GM18517 (cell line): ENCODE measurements around the gene LIMS3.
"Not testable (repeated sequence)": the region's sequence is repeated elsewhere in the genome, so short reads cannot be mapped to it uniquely, and the experiment has no call there.

Experiments used
- ATAC-seq: cut with Tn5 transposase; IDR thresholded peaks from one replicate; pipeline ENCODE4 v1.9.1; 2021; ENCODE audit warnings: mild to moderate bottlenecking, moderate library complexity; ENCODE audit not compliant: unreplicated experiment

LIMS3 gene, protein sequence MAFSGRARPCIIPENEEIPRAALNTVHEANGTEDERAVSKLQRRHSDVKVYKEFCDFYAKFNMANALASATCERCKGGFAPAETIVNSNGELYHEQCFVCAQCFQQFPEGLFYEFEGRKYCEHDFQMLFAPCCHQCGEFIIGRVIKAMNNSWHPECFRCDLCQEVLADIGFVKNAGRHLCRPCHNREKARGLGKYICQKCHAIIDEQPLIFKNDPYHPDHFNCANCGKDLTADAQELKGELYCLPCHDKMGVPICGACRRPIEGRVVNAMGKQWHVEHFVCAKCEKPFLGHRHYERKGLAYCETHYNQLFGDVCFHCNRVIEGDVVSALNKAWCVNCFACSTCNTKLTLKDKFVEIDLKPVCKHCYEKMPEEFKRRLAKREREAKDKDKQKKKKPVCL

GRCh38 chr2:109898462-109899336, at the start of gene LIMS3:
TSS of gene LIMS3 (plus strand) at chr2:109898688. CDS start at chr2:109898729, 41 bp downstream.
- ATAC-seq, result not testable (repeated sequence)

DNA sequence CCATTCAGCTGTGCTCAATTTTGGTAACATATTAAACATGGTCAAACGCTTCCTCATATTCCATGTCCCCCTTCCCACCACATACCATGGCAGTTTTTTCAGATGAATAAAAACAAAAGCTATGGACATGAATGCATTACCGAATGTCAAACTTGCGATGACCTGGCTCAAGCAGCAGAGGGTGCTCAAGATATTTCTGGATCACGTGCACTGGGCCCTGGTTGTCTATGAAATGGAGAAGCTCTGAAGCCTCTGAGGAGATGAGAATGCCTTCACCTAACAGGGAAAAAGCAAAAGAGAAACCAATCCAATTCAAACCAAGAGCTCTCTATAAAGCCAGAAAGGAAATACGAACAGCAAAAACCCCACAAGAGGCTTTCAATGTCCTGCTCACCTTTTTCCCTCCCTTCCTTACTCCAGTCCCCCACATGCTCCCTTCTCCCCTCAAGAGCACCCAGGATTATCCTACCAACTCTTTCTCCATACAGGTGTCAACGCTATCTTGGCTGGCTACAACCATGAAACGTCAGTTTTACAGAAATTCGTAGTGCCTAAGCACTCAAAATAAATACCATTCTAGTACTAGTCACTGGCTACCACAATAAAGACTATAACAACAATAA, 27.2 kb upstream of the LIMS3 start:
- ATAC-seq, result not testable (repeated sequence)

GRCh38 chr2:109876625-109877024, 21.9 kb upstream of the LIMS3 start:
- ATAC-seq, result not testable (repeated sequence)

- not testable (repeated sequence) for ATAC-seq
Observed at GRCh38 chr2:109882112-109882511, 16.4 kb upstream of the LIMS3 start.

DNA sequence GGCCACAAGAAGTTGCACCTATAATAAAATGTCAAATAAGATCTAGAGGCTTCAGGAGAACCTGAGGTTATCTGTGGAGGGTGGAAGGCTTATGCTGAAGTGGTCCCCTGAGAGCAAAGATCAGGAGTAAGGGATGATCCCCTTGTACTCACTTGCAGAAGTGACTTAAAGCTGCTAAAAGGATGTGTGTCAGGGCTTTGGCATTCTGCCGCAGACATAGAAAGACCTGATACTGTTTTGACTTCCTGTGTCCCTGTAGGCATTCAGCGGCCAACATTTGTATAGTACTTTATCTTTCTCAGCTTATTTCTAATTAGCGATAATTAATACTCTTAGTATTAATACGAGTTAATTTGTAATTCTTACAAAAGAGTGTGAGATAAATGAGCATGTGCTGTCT, 10.1 kb upstream of the LIMS3 start:
- ATAC-seq, result not testable (repeated sequence)

- not testable (repeated sequence) for ATAC-seq
Observed at GRCh38 chr2:109889909-109890308, 8.6 kb upstream of the LIMS3 start.

DNA sequence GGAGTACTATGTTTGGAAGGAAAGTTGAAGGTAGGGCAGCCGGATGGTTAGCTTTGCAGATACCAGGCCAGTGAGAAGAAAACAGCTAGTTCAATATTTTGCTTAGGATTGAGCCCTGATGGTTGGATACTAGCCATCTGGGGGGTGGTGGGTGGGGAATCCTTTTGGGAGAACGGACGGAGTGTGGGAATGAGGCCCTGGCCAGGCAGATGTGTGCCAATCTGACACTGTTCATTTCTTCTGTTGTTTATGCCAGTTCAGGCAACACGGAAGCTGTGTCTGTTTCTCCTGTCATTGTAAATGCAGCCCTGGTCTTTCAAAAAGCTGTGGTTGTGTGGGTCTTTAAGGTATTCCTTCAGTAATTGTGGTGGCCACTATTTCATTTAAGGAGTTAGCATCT, 7.5 kb upstream of the LIMS3 start:
- ATAC-seq, result not testable (repeated sequence)

- not testable (repeated sequence) for ATAC-seq
Observed at GRCh38 chr2:109893736-109894135, 4.8 kb upstream of the LIMS3 start.

- ATAC-seq, result not testable (repeated sequence)
Observed at GRCh38 chr2:109894141-109894540, 4.3 kb upstream of the LIMS3 start.

DNA sequence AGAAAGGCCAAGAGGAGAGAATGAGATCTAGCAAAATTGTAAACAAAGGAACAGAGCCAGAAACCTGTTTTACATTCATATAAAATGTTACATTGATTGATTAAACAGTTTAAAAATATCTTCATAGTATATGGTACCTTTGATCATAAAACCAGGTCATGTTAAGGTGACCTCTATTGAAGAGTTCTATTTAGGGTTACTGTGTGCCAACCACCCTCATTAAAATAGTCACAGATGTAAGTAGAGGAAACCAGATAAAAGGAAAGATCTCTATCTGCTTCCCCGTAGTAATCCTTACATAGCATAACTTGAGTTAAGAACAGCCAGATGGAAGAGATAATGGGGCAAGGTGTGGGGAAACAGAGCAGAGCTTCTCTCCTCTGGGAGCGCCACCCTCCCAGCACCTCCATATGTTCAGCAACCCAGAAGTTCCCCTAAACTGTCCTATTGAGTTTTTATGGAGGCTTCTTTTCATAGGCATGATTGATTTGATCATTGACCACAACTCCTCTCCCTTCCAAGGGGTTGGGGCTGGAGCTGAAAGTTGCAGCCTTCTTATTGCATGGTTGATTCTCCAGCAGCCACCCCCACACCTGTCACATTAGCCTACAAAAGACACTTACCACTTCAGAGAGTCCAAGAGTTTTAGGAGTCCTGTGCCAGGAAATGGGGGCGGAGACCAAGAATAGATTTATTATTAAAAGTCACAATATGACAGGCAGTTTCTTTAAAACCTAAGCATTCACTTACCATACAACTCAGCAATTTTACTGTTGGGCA, 3.2 kb upstream of the LIMS3 start:
- not testable (repeated sequence) for ATAC-seq

- peak; percentile 96 for ATAC-seq
Observed at GRCh38 chr2:109896212-109896611, 2.3 kb upstream of the LIMS3 start.

DNA sequence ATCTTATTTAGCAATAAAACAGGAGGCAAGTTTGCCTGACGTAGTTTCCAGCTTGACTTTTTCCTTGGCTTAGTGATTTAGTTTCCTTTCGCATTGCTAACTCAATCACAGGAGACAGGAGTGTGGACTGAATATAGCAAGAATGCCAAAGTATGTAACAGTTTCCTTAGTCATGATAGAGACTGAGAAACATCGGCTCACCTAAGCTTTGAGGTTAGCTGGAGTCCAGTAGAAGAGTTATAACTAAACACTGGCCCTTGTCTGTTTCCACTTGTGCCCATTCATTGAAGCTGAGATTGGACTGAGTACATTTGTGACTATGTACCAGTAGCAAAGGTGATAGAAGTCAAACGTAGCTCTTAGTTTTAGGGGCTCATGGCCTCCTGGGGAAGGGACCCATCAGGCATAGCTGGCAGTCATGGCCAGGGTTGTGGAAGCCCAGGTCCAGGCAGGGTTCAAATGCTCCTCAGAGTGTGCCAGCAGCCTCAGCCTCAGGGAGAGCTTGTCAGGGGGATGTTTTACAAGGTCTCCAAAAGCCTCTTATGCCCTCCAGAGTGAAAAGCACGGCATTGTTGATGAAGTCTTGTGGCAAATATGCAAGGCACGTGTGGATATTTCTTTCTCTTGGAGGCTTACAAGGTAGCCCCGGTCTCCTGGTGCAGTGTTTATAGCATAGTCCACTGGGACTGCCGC, 573 bp upstream of the LIMS3 start:
- not testable (repeated sequence) for ATAC-seq

DNA sequence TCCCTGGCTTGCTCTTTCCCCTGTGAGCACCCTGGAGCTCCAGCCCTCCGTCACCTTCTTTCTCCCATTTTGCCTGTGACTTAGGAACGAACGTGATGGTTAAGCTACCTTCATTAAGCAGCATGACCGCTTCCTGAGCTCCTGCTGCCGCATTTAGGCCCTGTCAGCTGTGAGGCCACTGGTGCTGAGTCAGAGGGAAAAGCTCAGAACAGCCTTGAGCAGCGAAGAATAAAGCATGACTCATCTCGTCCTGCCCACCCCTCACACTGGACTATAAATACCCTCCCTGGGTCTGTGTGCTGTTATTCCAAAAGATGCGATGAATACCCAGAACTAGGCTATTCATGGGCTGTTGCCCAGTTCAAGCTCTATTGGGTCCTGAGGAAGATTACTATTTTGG, 7.3 kb downstream of the LIMS3 start:
- ATAC-seq, result not testable (repeated sequence)

DNA sequence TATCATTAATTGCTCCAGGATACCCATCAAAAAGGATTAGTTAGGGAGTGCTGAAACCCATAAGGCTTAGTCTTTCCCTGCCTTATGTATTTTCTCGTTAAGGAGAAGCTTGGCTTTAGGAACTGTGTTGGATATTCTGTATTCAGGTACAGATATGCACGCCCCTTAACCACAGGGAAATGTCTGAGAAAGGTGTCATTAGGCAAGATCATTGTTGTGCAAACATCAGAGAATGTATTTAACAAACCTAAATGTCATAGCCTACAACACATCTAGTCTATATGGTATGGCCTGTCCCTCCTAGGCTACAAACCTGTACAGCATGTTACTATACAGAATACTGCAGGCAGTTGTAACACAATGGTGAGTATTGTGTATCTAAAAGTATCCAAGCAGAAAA, 10.1 kb downstream of the LIMS3 start:
- not testable (repeated sequence) for ATAC-seq

- not testable (repeated sequence) for ATAC-seq
Observed at GRCh38 chr2:109910789-109911188, 12.3 kb downstream of the LIMS3 start.

DNA sequence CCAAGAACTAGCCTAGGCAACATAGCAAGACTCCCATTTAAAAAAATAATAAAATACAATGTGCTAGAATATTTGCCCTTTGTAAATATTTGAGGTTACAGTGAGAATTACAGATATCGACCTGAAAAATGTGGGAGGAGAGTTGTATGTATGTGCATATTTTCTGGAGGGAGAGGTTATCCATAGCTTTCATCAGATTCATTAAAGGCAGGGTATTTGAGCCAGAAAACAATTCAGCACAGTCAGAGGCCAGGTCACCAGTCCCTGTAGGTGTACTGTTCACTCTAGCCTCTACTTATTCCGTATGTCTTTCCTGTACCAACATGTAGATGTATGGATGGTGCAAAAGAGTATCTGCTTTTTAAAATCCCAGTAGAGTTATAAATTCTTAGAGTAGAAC, 15.4 kb downstream of the LIMS3 start:
- not testable (repeated sequence) for ATAC-seq

- ATAC-seq, result not testable (repeated sequence)
Observed at GRCh38 chr2:109914552-109914951, 16.1 kb downstream of the LIMS3 start.

DNA sequence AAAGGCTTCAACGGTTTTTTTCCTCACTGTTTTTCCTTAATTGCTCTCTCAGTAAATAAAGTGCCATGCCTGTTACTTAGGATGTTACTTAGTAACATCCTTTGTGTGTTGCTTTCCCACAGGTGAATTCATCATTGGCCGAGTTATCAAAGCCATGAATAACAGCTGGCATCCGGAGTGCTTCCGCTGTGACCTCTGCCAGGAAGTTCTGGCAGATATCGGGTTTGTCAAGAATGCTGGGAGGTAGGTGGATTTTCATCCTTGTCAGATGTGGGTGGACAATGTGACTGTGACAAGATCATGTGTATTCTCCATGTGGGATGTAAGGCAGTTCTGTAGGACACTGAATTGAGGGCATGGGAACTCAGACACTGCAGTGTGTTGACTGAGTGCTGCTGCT, 17.3 kb downstream of the LIMS3 start:
- not testable (repeated sequence) for ATAC-seq

DNA sequence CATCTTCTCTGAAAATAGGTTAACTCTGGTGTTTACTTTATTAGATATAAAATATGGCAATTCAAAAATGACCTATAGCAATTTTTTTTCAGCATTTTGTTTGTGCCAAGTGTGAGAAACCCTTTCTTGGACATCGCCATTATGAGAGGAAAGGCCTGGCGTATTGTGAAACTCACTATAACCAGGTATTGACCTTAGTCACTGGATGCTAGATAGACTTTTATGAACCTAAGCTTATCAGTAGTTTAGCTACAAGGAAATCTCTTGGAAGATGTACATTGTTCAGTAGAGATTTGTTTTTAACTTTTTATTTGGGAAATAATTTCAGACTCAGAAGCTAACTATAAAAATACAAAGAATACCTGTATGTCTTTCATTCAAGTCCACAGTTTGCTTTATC, 21.7 kb downstream of the LIMS3 start:
- not testable (repeated sequence) for ATAC-seq
